ENCODE data around the gene ACTL10.
"Not testable (repeated sequence)": the region's sequence is repeated elsewhere in the genome, so short reads cannot be mapped to it uniquely, and the experiment has no call there.

Gene ACTL10

DNA sequence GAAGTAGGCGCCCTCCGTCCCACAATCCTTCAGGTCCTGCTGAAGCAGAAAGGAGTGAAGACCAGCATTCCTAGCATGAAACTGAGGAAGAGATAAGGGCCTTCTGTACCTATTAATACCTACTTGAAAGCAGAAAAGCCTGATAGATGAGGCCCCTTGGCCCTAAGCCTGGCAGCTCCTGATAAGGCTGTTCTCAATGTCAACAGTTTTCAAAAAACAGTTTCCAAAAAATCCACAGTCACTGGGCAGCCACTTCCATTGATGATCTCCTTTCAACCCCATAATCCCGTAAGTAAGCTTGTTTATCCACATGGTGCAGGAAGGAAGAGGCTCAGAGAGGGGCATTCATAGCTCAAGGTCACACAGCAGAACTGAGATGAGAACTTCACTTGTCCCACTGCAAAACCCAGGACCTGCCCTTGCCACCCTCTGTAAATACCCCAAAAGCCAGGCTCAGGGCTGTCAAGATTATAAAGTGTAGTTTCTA is 22.2 kb downstream of the ACTL10 start:
- Mint-ChIP-seq H3K36me3 (ENCODE audit: insufficient read depth) (peaks cover 3% of the 10 kb centered on the region), H3K4me1 (peaks cover 18% of the 10 kb centered on the region), H3K27ac (ENCODE audit: low read depth) (no peak overlapping the region), H3K4me3 (no peak overlapping the region), H3K9me3 (no peaks in the 10 kb centered on the region), H3K27me3 (no peaks in the 10 kb centered on the region)
- ATAC-seq (replicated peaks; ENCODE audit: extremely low read depth, poor library complexity, severe bottlenecking) (no peak), DNase-seq (ENCODE audit: low spot score in 2 of 2) (no peak)

GRCh38 chr20:33689493-33689892 is 22.8 kb downstream of the ACTL10 start:
- Mint-ChIP-seq H3K4me3 (peak overlapping the region; percentile 23), H3K9me3 (no peaks in the 10 kb centered on the region), H3K27ac (ENCODE audit: low read depth) (no peak overlapping the region), H3K36me3 (ENCODE audit: insufficient read depth) (peaks cover 3% of the 10 kb centered on the region), H3K27me3 (no peaks in the 10 kb centered on the region), H3K4me1 (peaks cover 18% of the 10 kb centered on the region)
- ATAC-seq (replicated peaks; ENCODE audit: extremely low read depth, poor library complexity, severe bottlenecking): no peak
- no peak for DNase-seq (ENCODE audit: low spot score in 2 of 2)

GRCh38 chr20:33689973-33690372 is 23.2 kb downstream of the ACTL10 start:
- no peak for DNase-seq (ENCODE audit: low spot score in 2 of 2)
- Mint-ChIP-seq H3K4me3 (peak overlapping the region; percentile 23), H3K9me3 (no peaks in the 10 kb centered on the region)

GRCh38 chr20:33693289-33693688 is 26.5 kb downstream of the ACTL10 start:
- Mint-ChIP-seq H3K4me1 (no peaks in the 10 kb centered on the region), H3K9me3 (no peaks in the 10 kb centered on the region), H3K36me3 (ENCODE audit: insufficient read depth) (no peaks in the 10 kb centered on the region), H3K27me3 (no peaks in the 10 kb centered on the region), H3K27ac (ENCODE audit: low read depth) (no peak overlapping the region), H3K4me3 (no peak overlapping the region)
- ATAC-seq (replicated peaks; ENCODE audit: extremely low read depth, poor library complexity, severe bottlenecking) (no peak), DNase-seq (ENCODE audit: low spot score in 2 of 2) (no peak)

More at GRCh38 chr20:33689973-33690372, 23.2 kb downstream of the ACTL10 start:
- H3K36me3 Mint-ChIP-seq (ENCODE audit: insufficient read depth): peaks cover 2% of the 10 kb centered on the region
- no peak for ATAC-seq (replicated peaks; ENCODE audit: extremely low read depth, poor library complexity, severe bottlenecking)
- no peaks in the 10 kb centered on the region for H3K27me3 Mint-ChIP-seq
- peaks cover 14% of the 10 kb centered on the region for H3K4me1 Mint-ChIP-seq
- no peak overlapping the region for H3K27ac Mint-ChIP-seq (ENCODE audit: low read depth)

- H3K4me1 Mint-ChIP-seq: no peaks in the 10 kb centered on the region
- DNase-seq (ENCODE audit: low spot score in 2 of 2) (no peak), ATAC-seq (replicated peaks; ENCODE audit: extremely low read depth, poor library complexity, severe bottlenecking) (no peak)
- H3K27me3 Mint-ChIP-seq: no peaks in the 10 kb centered on the region
- H3K9me3 Mint-ChIP-seq: no peaks in the 10 kb centered on the region
- no peaks in the 10 kb centered on the region for H3K36me3 Mint-ChIP-seq (ENCODE audit: insufficient read depth)
- H3K4me3 Mint-ChIP-seq: no peak overlapping the region
- peak overlapping the region; percentile 13 for H3K27ac Mint-ChIP-seq (ENCODE audit: low read depth)
Observed at GRCh38 chr20:33693741-33694638, 27.2 kb downstream of the ACTL10 start.

- H3K9me3 Mint-ChIP-seq: no peaks in the 10 kb centered on the region
- peak overlapping the region; percentile 13 for H3K27ac Mint-ChIP-seq (ENCODE audit: low read depth)
- no peaks in the 10 kb centered on the region for H3K36me3 Mint-ChIP-seq (ENCODE audit: insufficient read depth)
- no peak overlapping the region for H3K4me3 Mint-ChIP-seq
- DNase-seq (ENCODE audit: low spot score in 2 of 2): no peak
- ATAC-seq (replicated peaks; ENCODE audit: extremely low read depth, poor library complexity, severe bottlenecking): no peak
- H3K4me1 Mint-ChIP-seq: no peaks in the 10 kb centered on the region
- no peaks in the 10 kb centered on the region for H3K27me3 Mint-ChIP-seq
Observed at GRCh38 chr20:33694639-33695012, 27.9 kb downstream of the ACTL10 start.

GRCh38 chr20:33696448-33696847 is 29.7 kb downstream of the ACTL10 start:
- Mint-ChIP-seq H3K36me3 (ENCODE audit: insufficient read depth) (no peaks in the 10 kb centered on the region), H3K27me3 (no peaks in the 10 kb centered on the region)
- ATAC-seq (replicated peaks; ENCODE audit: extremely low read depth, poor library complexity, severe bottlenecking): no peak

DNA sequence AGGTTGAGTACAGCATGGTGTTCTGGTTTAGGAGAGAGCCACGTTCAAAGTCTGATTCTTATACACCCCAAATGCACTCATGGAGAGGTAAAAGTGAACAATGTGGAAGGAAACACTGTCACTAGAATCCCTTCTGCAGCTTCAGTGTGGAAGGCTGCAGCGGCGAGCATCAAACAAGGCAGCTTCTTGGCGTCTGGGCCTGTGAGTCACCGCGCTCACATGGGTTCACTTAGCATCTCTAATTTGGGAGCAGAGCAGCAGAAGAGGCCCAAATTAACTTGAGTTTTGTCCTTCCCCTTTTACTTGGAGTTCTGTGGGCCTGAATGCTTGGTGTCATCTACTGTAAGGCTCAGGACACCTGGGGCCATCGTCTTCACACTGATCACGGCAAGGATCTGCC is 30.4 kb downstream of the ACTL10 start:
- ATAC-seq (replicated peaks; ENCODE audit: extremely low read depth, poor library complexity, severe bottlenecking) (no peak), DNase-seq (ENCODE audit: low spot score in 2 of 2) (no peak)
- Mint-ChIP-seq H3K9me3 (no peaks in the 10 kb centered on the region), H3K27me3 (no peaks in the 10 kb centered on the region), H3K4me3 (no peak overlapping the region), H3K27ac (ENCODE audit: low read depth) (no peak overlapping the region), H3K36me3 (ENCODE audit: insufficient read depth) (no peaks in the 10 kb centered on the region), H3K4me1 (no peaks in the 10 kb centered on the region)

More at GRCh38 chr20:33696448-33696847, 29.7 kb downstream of the ACTL10 start:
- H3K9me3 Mint-ChIP-seq: no peaks in the 10 kb centered on the region
- H3K4me3 Mint-ChIP-seq: no peak overlapping the region
- H3K4me1 Mint-ChIP-seq: no peaks in the 10 kb centered on the region
- no peak for DNase-seq (ENCODE audit: low spot score in 2 of 2)
- no peak overlapping the region for H3K27ac Mint-ChIP-seq (ENCODE audit: low read depth)

- not testable (repeated sequence) for H3K27me3 Mint-ChIP-seq; DNase-seq (ENCODE audit: low spot score in 2 of 2); H3K9me3 Mint-ChIP-seq; H3K4me3 Mint-ChIP-seq; H3K36me3 Mint-ChIP-seq (ENCODE audit: insufficient read depth); ATAC-seq (replicated peaks; ENCODE audit: extremely low read depth, poor library complexity, severe bottlenecking); H3K27ac Mint-ChIP-seq (ENCODE audit: low read depth); H3K4me1 Mint-ChIP-seq
Observed at GRCh38 chr20:33698966-33699365, 32.2 kb downstream of the ACTL10 start.

GRCh38 chr20:33700696-33701441 is 34.1 kb downstream of the ACTL10 start:
- not testable (repeated sequence) for H3K27me3 Mint-ChIP-seq; H3K36me3 Mint-ChIP-seq (ENCODE audit: insufficient read depth); DNase-seq (ENCODE audit: low spot score in 2 of 2); H3K27ac Mint-ChIP-seq (ENCODE audit: low read depth); ATAC-seq (replicated peaks; ENCODE audit: extremely low read depth, poor library complexity, severe bottlenecking); H3K4me3 Mint-ChIP-seq; H3K4me1 Mint-ChIP-seq; H3K9me3 Mint-ChIP-seq

DNA sequence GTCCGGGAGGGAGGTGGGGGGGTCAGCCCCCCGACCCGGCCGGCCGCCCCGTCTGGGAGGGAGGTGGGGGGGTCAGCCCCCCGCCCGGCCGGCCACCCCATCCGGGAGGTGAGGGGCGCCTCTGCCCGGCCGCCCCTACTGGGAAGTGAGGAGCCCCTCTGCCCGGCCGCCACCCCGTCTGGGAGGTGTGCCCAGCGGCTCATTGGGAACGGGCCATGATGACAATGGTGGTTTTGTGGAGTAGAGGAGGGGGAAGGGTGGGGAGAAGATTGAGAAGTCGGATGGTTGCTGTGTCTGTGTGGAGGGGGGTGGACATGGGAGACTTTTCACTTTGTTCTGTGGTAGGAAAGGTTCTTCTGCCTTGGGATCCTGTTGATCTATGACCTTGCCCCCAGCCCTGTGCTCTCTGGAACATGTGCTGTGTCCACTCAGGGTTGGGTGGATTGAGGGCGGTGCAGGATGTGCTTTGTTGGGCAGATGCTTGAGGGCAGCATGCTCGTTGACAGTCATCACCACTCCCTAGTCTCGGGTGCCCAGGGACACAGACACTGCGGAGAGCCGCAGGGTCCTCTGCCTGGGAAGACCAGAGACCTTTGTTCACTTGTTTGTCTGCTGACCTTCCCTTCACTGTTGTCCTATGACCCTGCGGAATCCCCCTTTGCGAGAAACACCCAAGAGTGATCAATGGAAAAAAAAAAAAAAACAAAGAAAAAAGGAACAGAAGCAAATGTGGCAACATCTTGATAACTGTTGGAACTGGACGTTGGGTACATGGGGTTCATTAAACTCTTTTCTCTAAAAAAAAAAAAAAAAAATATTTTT is 35.1 kb downstream of the ACTL10 start:
- no peaks in the 10 kb centered on the region for H3K9me3 Mint-ChIP-seq
- no peak for DNase-seq (ENCODE audit: low spot score in 2 of 2)
- no peaks in the 10 kb centered on the region for H3K27me3 Mint-ChIP-seq
- no peak for ATAC-seq (replicated peaks; ENCODE audit: extremely low read depth, poor library complexity, severe bottlenecking)
- no peak overlapping the region for H3K4me3 Mint-ChIP-seq
- H3K27ac Mint-ChIP-seq (ENCODE audit: low read depth): no peak overlapping the region
- H3K36me3 Mint-ChIP-seq (ENCODE audit: insufficient read depth): peaks cover 8% of the 10 kb centered on the region
- no peaks in the 10 kb centered on the region for H3K4me1 Mint-ChIP-seq

- Mint-ChIP-seq H3K4me3 (no peak overlapping the region), H3K4me1 (no peaks in the 10 kb centered on the region), H3K9me3 (no peaks in the 10 kb centered on the region), H3K27ac (ENCODE audit: low read depth) (no peak overlapping the region), H3K27me3 (no peaks in the 10 kb centered on the region), H3K36me3 (ENCODE audit: insufficient read depth) (peaks cover 14% of the 10 kb centered on the region)
- no peak for ATAC-seq (replicated peaks; ENCODE audit: extremely low read depth, poor library complexity, severe bottlenecking)
- DNase-seq (ENCODE audit: low spot score in 2 of 2): no peak
Observed at GRCh38 chr20:33702861-33703260, 36.1 kb downstream of the ACTL10 start.
